ENCODE results near the gene MBD3.

DNA sequence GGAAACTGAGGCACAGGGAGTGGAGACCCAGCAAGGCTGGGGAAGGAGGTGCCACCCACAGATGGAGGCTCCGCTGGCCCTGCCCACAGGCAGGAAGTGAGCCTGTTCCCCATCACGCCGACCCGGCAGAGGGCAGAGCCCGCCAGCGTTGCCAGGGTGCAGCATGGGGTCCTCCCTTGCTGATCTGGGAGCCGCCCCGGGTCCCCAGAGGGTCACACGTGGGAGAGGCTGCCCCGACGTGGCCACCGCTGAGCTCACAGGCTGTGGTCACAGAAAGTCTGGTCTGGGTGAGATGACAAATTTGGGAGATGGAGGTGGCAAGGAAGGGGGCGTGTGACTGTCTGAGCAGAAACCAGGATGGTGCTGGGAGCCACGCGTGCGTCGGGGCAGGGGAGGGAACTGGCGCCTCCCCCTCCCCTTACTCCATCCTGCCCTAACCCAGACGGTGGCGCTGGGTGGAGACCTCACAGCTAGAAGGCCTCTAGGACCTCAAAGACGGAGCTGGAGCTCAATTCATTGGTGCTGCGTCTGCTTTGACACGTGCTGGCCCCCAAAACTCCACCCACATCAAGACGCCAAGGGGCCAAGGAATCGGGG is 32.3 kb downstream of the MBD3 start:
- no peak for TF ChIP-seq EZH2 (IDR thresholded peaks at IDR 0.05; ENCODE audit: insufficient read depth, poor library complexity, severe bottlenecking)
- TF ChIP-seq EZH2phosphoT487 (IDR thresholded peaks at IDR 0.05; ENCODE audit: insufficient read depth, low read depth) = no peak

Measured in GM23248 (cell line).